HepG2 (cell line): ENCODE data around the gene GPR107. TPM values are rescaled to one million over a fixed set of nuclear protein-coding genes. Genes with fewer than 3 reads are reported as not detected.

Source experiments
- ATAC-seq: fragments of 200-7000 bp; cut with Tn5 transposase; 3 replicates; pipeline ENCODE4 v1.9.1; 2020; ENCODE audit warnings: mild to moderate bottlenecking, moderate library complexity
- BruUV-seq: library from RNA; stranded (reverse); fragments of 400-500 nt; replicated peaks from 2 replicates; lab custom pipeline; 2021; lab: Mats Ljungman, UMichigan
- CTCF ChIA-PET: fragments of 300-600 bp; formaldehyde crosslinking; extraction: SDS; loops from one replicate; lab custom pipeline; 2021; ENCODE audit warnings: low total read pairs, inconsistent platforms, low intra/inter-chr PET ratio; lab: Yijun Ruan, JAX
- POLR2A ChIA-PET: fragments of 350-600 bp; sonication (Branson Sonifier 250); formaldehyde crosslinking; loops from one replicate; lab custom pipeline; 2020; ENCODE audit warnings: antibody characterized with exemption, inconsistent platforms; lab: Yijun Ruan, JAX
- DNase-seq: peaks from one replicate; pipeline ENCODE4 v3.0.0-alpha.2; 2015; ENCODE audit warnings: low spot score
- FAIRE-seq: peaks from 3 replicates; lab custom pipeline; 2011; peaks lifted over from hg19 to GRCh38; lab: Jason Lieb, UNC
- H2AFZ ChIP-seq: one replicate; pipeline ENCODE4 v1.6.1; 2011; ENCODE audit warnings: low read length, inconsistent platforms
- H3K27ac ChIP-seq: fragments of 300-600 bp; 3 replicates; pipeline ENCODE4 v1.8.0; 2011; ENCODE audit warnings: mixed run types, mild to moderate bottlenecking, mixed read lengths, low read length, inconsistent platforms; ENCODE audit not compliant: insufficient read depth; ENCODE audit errors: extremely low read length
- H3K27me3 ChIP-seq, 2 experiments: fragments of 200-600 bp in 1 of 2; 2 replicates in 1 of 2; 3 replicates in 1 of 2; pipeline versions ENCODE4 v1.6.0 to v1.8.0; 2011; ENCODE audit warnings: low read length in 2 of 2, mild to moderate bottlenecking in 2 of 2, moderate library complexity in 2 of 2, inconsistent platforms in 1 of 2; ENCODE audit not compliant: insufficient read depth in 2 of 2, control insufficient read depth in 1 of 2
- H3K36me3 ChIP-seq, 2 experiments: fragments of 200-600 bp in 1 of 2; replicated peaks in 1 of 2; 2 replicates in 1 of 2; 3 replicates in 1 of 2; pipeline versions ENCODE4 v1.5.1 to v1.8.0; 2011; ENCODE audit warnings: low read length in 2 of 2, inconsistent platforms in 1 of 2; ENCODE audit not compliant: insufficient read depth in 2 of 2, control insufficient read depth in 1 of 2
- H3K4me1 ChIP-seq: 2 replicates; pipeline ENCODE4 v1.5.1; 2012; ENCODE audit warnings: low read length, inconsistent platforms; ENCODE audit not compliant: insufficient read depth
- H3K4me2 ChIP-seq: 2 replicates; pipeline ENCODE4 v1.6.0; 2011; ENCODE audit warnings: low read depth, low read length, inconsistent platforms
- H3K4me3 ChIP-seq, 3 experiments: fragments of 200-600 bp in 1 of 3; sonication (generic), shearing (Covaris generic) in 1 of 3; replicated peaks in 1 of 3; 2 replicates each; pipeline ENCODE4 v1.5.1; 2011 to 2016; ENCODE audit warnings: low read length in 3 of 3, inconsistent platforms in 2 of 3, low read depth in 2 of 3, mild to moderate bottlenecking in 2 of 3, control low read depth in 1 of 3, mixed read lengths in 1 of 3; ENCODE audit not compliant: insufficient read depth in 1 of 3
- H3K79me2 ChIP-seq: one replicate; pipeline ENCODE4 v1.6.1; 2011; ENCODE audit warnings: low read length, inconsistent platforms; ENCODE audit not compliant: insufficient read depth
- H3K9ac ChIP-seq: 2 replicates; pipeline ENCODE4 v1.6.0; 2011; ENCODE audit warnings: mild to moderate bottlenecking, low read depth, low read length, inconsistent platforms; ENCODE audit not compliant: insufficient read depth
- H3K9me3 ChIP-seq: 2 replicates; pipeline ENCODE4 v1.5.1; 2012; ENCODE audit warnings: mild to moderate bottlenecking, low read length
- H4K20me1 ChIP-seq: 2 replicates; pipeline ENCODE4 v1.6.0; 2011; ENCODE audit warnings: inconsistent platforms, mild to moderate bottlenecking, low read length, moderate library complexity; ENCODE audit not compliant: insufficient read depth
- DNMT1 ChIP-seq: sonication (generic); formaldehyde crosslinking; IDR thresholded peaks from 2 replicates; pipeline ENCODE4 v1.5.1; 2020; ENCODE audit warnings: mild to moderate bottlenecking, missing genetic modification reagents
- RARG ChIP-seq: sonication (generic); formaldehyde crosslinking; IDR thresholded peaks from 2 replicates; pipeline ENCODE4 v1.4.0; 2020; ENCODE audit warnings: low read depth, mild to moderate bottlenecking, missing genetic modification reagents
- ZFP41 ChIP-seq: sonication (generic); formaldehyde crosslinking; IDR thresholded peaks from 2 replicates; pipeline ENCODE4 v1.4.0; 2020; ENCODE audit warnings: mild to moderate bottlenecking, missing genetic modification reagents, borderline replicate concordance
- ZNF121 ChIP-seq: sonication (generic); formaldehyde crosslinking; IDR thresholded peaks from 2 replicates; pipeline ENCODE4 v1.5.0; 2020; ENCODE audit warnings: mild to moderate bottlenecking, missing genetic modification reagents
- ZNF124 ChIP-seq: sonication (generic); formaldehyde crosslinking; IDR thresholded peaks from 2 replicates; pipeline ENCODE4 v1.4.0; 2020; ENCODE audit warnings: missing genetic modification reagents
- WGBS: methylation state at CpG from one replicate; pipeline ENCODE4 v1.1.6; 2017; ENCODE audit warnings: low lambda C conversion rate; 5-methylcytosine and 5-hydroxymethylcytosine counted together
- in situ Hi-C: cut with HindIII; loops from 2 replicates; pipeline ENCODE4 v1.10.0; 2017; ENCODE audit warnings: low pct_unique_long_range_greater_than_20kb; ENCODE audit not compliant: extremely low pct_ligation_motif_present
- intact Hi-C: fragments of 100-400 bp; cut with micrococcal nuclease; formaldehyde crosslinking; loops from one replicate; pipeline ENCODE4 v1.10.0; 2022; ENCODE audit not compliant: unreplicated experiment
- polyA plus RNA-seq, 8 experiments: library from polyadenylated mRNA; depleted of rRNA in 3 of 8; stranded (reverse) in 7 of 8; unstranded in 1 of 8; fragments of >200 nt; fragmentation: Illumina TruSeq in 4 of 8; extraction: Trizol in 4 of 8; gene quantifications; 2 replicates each; pipeline versions ENCODE4 v1.2.1 to v1.2.3, GENCODE V29; 2011 to 2016; ENCODE audit warnings: low read depth in 4 of 8, missing spikeins in 1 of 8, mixed read lengths in 1 of 8; ENCODE audit not compliant: insufficient read depth in 1 of 8
- total RNA-seq, 5 experiments: library from RNA; depleted of rRNA; stranded (reverse); fragments of >200 nt; fragmentation: Illumina TruSeq; extraction: Trizol; gene quantifications; 2 replicates each; pipeline ENCODE4 v1.2.3, GENCODE V29; 2016; ENCODE audit warnings: low read depth in 1 of 5
- TF ChIP-seq, protein P1 (sequence below): sonication (generic); formaldehyde crosslinking; IDR thresholded peaks from 2 replicates; pipeline ENCODE4 v1.4.0; 2020; ENCODE audit warnings: missing genetic modification reagents; ENCODE audit errors: not compliant biosample characterization
- TF ChIP-seq, protein P2 (sequence below): sonication (generic); formaldehyde crosslinking; IDR thresholded peaks from 2 replicates; pipeline ENCODE4 v1.4.0; 2020; ENCODE audit warnings: missing genetic modification reagents

GPR107 gene
- total and polyA plus RNA-seq, 2 of the 13 experiments (the other 11 are each of a cell fraction or from before 2014, with no cell fraction given): 22.5 to 24.4 TPM

DNA sequence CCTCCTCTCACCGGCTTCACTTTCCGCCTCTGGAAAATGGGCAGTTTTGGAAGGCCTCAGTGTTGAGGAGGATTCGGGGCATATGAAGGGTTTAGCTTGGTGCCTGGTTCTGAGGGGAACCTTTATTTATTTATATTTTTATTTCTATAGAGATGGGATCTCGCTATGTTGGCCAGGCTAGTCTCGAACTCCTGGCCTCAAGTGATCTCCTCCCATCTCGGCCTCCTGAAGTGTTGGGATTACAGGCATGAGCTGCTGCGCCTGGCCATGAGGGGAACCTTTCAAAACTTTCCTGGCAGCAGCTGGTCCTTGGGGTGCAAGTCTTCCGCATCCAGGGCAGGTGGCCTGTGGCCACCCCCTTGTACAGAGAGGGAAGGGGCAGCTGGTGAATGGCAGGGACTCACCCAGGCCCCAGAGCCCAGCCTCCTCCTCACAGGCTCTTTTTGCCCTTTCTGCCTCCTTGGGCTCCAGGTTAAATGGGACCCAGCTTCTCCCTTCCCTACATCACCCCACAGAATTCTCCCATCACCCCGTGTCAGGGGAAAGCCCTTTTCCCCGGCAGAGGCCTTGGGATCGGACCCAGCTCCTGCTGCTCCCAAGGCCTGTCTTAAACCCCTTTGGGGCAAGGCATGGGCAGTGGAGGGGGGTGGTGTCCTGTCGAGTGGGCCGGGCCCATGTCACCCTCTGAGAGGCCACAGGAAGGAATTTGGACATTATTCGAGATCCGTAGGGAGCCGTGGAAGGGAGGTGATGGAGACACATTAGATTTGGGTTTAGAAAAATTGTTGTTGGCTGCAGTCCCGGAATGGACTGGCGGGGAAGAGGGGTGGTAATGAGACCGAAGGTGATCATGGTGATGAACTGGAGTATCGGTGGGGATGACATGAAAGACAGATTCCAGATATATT lies 124.4 kb downstream of the GPR107 start:
- Histone ChIP-seq H2AFZ (no peak overlapping the region), H3K9me3 (no peaks in the 10 kb centered on the region), H3K4me2 (no peak overlapping the region), H4K20me1 (no peaks in the 10 kb centered on the region)
- DNase-seq (no peak), FAIRE-seq (no peak)
- BruUV-seq: no TSS peak
- TF ChIP-seq ZNF121 (CRISPR knock-in tag) (0 out of 2 replicates have a peak, but pooled peaks have one; percentile 18), ZNF124 (no peak), DNMT1 (CRISPR knock-in tag) (no peak), ZFP41 (no peak), RARG (CRISPR knock-in tag) (no peak)
- TF ChIP-seq, protein P1, sequence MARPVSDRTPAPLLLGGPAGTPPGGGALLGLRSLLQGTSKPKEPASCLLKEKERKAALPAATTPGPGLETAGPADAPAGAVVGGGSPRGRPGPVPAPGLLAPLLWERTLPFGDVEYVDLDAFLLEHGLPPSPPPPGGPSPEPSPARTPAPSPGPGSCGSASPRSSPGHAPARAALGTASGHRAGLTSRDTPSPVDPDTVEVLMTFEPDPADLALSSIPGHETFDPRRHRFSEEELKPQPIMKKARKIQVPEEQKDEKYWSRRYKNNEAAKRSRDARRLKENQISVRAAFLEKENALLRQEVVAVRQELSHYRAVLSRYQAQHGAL (CRISPR knock-in tag): no peak
- TF ChIP-seq, protein P2, sequence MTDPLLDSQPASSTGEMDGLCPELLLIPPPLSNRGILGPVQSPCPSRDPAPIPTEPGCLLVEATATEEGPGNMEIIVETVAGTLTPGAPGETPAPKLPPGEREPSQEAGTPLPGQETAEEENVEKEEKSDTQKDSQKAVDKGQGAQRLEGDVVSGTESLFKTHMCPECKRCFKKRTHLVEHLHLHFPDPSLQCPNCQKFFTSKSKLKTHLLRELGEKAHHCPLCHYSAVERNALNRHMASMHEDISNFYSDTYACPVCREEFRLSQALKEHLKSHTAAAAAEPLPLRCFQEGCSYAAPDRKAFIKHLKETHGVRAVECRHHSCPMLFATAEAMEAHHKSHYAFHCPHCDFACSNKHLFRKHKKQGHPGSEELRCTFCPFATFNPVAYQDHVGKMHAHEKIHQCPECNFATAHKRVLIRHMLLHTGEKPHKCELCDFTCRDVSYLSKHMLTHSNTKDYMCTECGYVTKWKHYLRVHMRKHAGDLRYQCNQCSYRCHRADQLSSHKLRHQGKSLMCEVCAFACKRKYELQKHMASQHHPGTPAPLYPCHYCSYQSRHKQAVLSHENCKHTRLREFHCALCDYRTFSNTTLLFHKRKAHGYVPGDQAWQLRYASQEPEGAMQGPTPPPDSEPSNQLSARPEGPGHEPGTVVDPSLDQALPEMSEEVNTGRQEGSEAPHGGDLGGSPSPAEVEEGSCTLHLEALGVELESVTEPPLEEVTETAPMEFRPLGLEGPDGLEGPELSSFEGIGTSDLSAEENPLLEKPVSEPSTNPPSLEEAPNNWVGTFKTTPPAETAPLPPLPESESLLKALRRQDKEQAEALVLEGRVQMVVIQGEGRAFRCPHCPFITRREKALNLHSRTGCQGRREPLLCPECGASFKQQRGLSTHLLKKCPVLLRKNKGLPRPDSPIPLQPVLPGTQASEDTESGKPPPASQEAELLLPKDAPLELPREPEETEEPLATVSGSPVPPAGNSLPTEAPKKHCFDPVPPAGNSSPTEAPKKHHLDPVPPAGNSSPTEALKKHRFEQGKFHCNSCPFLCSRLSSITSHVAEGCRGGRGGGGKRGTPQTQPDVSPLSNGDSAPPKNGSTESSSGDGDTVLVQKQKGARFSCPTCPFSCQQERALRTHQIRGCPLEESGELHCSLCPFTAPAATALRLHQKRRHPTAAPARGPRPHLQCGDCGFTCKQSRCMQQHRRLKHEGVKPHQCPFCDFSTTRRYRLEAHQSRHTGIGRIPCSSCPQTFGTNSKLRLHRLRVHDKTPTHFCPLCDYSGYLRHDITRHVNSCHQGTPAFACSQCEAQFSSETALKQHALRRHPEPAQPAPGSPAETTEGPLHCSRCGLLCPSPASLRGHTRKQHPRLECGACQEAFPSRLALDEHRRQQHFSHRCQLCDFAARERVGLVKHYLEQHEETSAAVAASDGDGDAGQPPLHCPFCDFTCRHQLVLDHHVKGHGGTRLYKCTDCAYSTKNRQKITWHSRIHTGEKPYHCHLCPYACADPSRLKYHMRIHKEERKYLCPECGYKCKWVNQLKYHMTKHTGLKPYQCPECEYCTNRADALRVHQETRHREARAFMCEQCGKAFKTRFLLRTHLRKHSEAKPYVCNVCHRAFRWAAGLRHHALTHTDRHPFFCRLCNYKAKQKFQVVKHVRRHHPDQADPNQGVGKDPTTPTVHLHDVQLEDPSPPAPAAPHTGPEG (CRISPR knock-in tag): no peak
- TF ChIP-seq, all 625 proteins: peak for 1
- ATAC-seq: no peak
- Histone ChIP-seq H3K4me1 (peaks cover 11% of the 10 kb centered on the region), H3K27me3 (no peaks in the 10 kb centered on the region), H3K9ac (no peak overlapping the region), H3K27ac (no peak overlapping the region), H3K36me3 (no peaks in the 10 kb centered on the region), H3K4me3 (no peak overlapping the region), H3K79me2 (no peaks in the 10 kb centered on the region)
- WGBS: 80% methylated on average over 19 of the region's 20 CpGs
- in situ Hi-C loops (no loop called here), intact Hi-C loops (no loop called here)
- ChIA-PET POLR2A (no interaction called here), CTCF (no interaction called here)
